HFF-Myc (cell line): ENCODE results near the gene TRIM28.
A peak's percentile ranks its signal among the peaks of the same experiment; 100 is the strongest.

Experiments used
- DNase-seq: peaks from one replicate; pipeline ENCODE4 v3.0.0-alpha.2; 2011; ENCODE audit warnings: low read depth; ENCODE audit errors: extremely low read depth
- H3K4me3 ChIP-seq: replicated peaks from 2 replicates; pipeline ENCODE4 v1.5.1; 2011; ENCODE audit warnings: low read depth, mild to moderate bottlenecking, control low read depth, low read length
- TF ChIP-seq, protein P1 (sequence below): IDR thresholded peaks from 2 replicates; pipeline ENCODE4 v1.5.1; 2012; ENCODE audit warnings: mild to moderate bottlenecking, low read depth, low read length, control low read depth; ENCODE audit errors: missing control alignments

The TRIM28 gene

DNA sequence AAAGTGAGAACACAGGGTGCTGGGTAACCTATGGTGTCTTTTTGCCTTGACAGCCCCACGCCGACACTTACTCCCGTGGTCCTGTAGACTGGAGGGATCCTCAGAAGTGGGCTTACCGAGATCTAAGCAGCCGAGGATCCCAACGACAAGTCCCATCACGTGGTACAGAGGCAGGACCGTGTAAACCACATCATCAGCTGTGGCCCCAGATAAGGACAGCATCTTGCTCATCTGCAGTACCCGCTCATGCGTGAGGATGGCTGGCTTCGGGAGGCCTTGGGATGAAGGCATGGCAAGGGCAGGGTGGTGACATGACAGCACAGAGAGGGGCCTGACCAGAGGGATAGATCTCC, 34.2 kb upstream of the TRIM28 start:
- DNase-seq = no peak
- no peak overlapping the region for H3K4me3 ChIP-seq
- TF ChIP-seq, protein P1, sequence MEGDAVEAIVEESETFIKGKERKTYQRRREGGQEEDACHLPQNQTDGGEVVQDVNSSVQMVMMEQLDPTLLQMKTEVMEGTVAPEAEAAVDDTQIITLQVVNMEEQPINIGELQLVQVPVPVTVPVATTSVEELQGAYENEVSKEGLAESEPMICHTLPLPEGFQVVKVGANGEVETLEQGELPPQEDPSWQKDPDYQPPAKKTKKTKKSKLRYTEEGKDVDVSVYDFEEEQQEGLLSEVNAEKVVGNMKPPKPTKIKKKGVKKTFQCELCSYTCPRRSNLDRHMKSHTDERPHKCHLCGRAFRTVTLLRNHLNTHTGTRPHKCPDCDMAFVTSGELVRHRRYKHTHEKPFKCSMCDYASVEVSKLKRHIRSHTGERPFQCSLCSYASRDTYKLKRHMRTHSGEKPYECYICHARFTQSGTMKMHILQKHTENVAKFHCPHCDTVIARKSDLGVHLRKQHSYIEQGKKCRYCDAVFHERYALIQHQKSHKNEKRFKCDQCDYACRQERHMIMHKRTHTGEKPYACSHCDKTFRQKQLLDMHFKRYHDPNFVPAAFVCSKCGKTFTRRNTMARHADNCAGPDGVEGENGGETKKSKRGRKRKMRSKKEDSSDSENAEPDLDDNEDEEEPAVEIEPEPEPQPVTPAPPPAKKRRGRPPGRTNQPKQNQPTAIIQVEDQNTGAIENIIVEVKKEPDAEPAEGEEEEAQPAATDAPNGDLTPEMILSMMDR = no peak

DNA sequence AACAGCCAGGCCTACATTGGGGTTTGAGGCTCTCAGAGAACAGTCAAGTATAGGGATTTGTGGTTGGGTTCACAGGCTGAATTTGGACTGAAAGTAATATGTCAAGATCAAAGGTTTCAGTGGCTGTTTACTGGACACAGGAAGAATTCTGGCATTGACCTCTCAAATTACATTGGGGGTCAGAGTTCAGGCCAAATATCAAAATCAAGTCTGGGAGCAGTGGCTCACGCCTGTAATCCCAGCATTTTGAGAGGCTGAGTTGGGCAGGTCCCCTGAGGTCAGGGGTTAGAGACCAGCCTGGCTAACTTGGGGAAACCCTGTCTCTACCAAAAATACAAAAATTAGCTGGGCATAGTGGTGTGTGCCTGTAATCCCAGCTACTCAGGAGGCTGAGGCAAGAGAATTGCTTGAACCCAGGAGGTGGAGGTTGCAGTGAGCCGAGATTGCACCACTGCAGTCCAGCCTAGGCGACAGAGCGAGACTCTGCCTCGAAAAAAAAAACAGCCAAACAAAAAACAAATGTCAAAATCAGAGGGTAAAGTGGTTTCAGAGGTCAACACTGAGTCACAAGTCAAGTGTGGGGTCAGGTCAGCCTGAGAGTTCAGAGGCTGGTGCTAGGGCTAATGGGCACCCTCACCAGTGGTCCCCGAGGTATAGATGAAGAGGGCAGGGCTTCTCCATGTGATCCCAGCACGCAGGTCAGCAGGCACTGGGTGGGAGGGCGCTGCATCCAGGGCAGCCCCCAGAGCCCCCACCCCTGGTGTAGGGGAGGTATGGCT, 33.6 kb upstream of the TRIM28 start:
- DNase-seq = no peak
- TF ChIP-seq, protein P1 = no peak
- H3K4me3 ChIP-seq = no peak overlapping the region

DNA sequence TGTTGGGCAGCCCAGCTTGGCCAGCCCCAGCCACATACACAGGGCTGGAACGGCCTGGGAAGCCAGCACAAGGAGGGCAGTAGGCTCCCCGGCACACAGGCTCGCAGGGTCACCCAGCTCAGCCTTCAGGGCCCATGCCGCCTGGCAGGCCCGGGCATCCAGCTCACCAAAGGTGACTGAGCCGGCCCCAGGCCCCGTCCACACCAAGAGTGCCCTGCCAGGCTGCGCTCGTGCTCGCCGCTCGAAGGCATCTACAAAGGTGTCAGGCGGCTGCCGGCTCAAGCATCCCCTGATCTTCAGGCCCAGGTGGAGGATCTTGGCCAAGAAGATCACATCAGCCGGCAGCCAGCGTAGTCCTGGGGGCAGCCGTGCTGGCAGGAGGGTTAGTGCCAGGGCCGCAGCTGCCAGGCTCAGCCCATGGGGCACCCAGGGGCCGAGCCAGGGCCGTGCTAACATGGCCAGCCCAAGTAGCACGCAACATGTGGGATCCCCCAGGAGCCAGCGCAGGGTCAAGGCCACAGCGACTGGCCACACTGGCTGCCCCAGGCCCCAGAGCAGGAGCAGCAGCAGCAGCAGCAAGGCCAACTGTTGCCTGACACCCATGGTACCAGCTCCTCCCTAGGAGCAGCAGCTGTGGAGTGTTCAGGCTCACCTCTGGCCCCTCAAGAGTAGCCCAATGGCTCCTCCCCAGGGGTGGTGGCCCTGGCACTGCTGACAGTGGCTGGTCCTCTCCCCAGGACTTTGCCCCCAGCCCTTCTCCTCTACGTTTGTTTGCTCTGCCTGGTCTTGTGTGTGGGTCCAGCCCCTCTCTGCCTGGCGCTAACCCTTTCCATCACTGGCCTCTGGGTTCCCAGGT, 32.3 kb upstream of the TRIM28 start, which contains the start of gene SLC27A5:
Gene SLC27A5 (minus strand): TSS at position 640 of the 856 bp plus-strand sequence. CDS start 37 bp downstream, at position 603.
- no peak for DNase-seq
- TF ChIP-seq, protein P1 = no peak
- H3K4me3 ChIP-seq = no peak within 1 kb of the TSS

DNA sequence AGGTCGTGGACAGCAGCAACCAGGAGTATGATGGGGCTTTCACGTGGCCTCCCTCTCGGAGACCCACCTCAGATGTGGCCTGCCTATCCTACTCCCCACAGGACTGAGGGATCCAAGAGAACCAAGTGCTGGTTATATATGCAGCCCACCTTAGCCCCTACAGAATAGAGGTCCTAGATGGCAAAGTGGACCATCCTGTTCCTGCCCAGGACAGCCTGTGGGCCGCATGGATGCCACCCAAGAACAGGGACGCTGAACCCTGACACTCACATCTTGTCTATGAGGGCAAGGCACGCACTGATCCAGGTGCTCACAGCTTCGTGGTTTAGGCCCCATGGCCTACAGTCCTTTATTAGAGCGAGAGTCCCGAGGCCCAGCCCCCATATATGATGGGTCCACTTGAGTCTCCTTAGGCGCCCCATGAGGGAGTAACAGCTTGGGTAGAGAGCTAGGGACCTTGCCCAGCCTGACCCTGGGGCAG, 30.6 kb upstream of the TRIM28 start:
- no peak for DNase-seq
- no peak overlapping the region for H3K4me3 ChIP-seq
- TF ChIP-seq, protein P1 = no peak

DNA sequence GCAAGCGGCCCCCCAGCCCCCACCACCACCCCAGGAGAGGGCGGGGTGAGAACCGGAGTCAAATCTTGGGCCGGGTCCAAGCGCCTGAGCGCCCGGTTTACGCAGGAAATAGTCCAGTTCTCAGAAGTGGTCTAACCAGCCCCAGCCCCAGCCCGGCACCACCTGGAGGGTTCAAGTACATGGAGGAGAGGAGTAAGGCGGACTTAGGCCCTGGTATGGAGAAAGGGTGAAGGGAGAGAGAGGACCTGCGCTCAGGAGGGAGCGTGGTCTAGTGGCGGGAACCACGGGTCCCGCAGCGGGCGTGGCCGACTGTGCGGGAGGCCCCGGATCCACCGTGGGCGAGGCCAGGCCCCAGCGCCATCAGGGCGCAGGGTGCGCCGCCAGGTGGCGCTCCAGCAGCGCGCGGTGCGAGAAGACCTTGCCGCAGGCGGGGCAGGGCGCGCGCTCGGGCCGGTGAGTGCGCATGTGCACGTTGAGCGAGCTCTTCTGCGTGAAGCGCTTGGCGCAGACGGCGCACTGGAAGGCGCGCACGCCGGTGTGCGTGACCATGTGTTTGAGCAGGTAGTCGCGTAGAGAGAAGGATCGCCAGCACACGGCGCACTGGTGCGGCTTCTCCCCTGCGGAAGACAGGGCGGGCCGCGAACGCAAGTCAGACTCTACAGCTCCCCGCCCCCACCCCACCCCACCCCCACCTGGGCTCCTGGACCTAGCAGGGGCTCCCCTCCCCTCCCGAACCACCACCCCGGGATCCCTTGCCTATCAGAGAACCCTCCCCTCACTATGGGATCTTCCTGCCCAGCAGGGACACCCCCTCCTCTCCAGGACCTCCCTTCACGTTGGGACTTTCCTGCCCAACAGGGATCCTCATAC, 29.9 kb upstream of the TRIM28 start:
- DNase-seq = peak; percentile 25
- TF ChIP-seq, protein P1 = peak; percentile 64
- peak overlapping the region; percentile 31 for H3K4me3 ChIP-seq

DNA sequence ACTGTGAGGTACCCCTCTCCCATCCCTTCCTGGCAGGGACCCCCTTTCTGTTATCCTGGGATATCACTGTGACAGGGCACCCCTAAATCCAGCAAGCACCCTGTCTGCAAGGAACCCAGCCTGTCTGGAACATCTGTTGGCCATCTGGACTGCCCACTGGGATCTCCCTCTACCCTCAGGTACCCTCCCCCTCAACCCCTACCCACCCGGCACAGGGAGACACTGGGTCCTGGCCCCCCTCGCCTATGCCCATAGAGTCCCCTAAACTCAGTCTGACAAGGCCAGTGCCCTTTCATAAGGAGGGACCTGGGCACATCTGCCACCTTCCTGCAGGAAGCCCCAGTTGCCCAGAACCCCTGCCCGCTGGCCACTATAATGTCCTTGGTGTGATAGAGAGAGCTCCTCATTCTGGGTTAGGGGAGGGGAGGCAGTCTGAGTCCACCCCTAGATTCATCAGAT, 29.3 kb upstream of the TRIM28 start:
- DNase-seq = no peak
- TF ChIP-seq, protein P1 = no peak
- peak overlapping the region; percentile 31 for H3K4me3 ChIP-seq
